Measurements from ENCODE around the gene PLEKHG4. TPM values are rescaled to one million over a fixed set of nuclear protein-coding genes. Genes with fewer than 3 reads are reported as not detected.

Gene PLEKHG4
- polyA plus RNA-seq, 6 donors from 2014 or later: 0.13 to 6.0 (median 0.62) TPM; not detected in 1

- ATAC-seq (ENCODE audit: low read depth in 2 of 2) (no peak), DNase-seq (peak; percentile 35)
- H3K4me3 Mint-ChIP-seq: peak within 1 kb of the TSS; percentile 87 to 99 (median 96)
- peaks cover 0 to 33% (median 23%) of the 10 kb centered on the region in 3 donors for H3K27me3 Mint-ChIP-seq
- H3K9me3 Mint-ChIP-seq: no peaks in the 10 kb centered on the region
- H3K36me3 Mint-ChIP-seq: no peaks in the 10 kb centered on the region
- peaks cover 44% of the 10 kb centered on the region in 3 donors for H3K4me1 Mint-ChIP-seq
- H3K27ac Mint-ChIP-seq: peak within 1 kb of the TSS; percentile 35 to 98 (median 81)
Observed at GRCh38 chr16:67248401-67249177, 30.7 kb upstream of the PLEKHG4 start, which contains the start of gene SLC9A5. Gene SLC9A5 (plus strand): TSS chr16:67248979. CDS start chr16:67249015, 36 bp downstream.

GRCh38 chr16:67249178-67250044 lies 29.9 kb upstream of the PLEKHG4 start:
- no peaks in the 10 kb centered on the region for H3K36me3 Mint-ChIP-seq
- peak overlapping the region; percentile 77 to 96 (median 84) for H3K4me3 Mint-ChIP-seq
- ATAC-seq (ENCODE audit: low read depth in 2 of 2) (no peak), DNase-seq (no peak)
- no peaks in the 10 kb centered on the region for H3K9me3 Mint-ChIP-seq
- peak overlapping the region in 3 of 6 donors; percentile 59 to 91 (median 76) for H3K27ac Mint-ChIP-seq
- peaks cover 0 to 33% (median 23%) of the 10 kb centered on the region in 3 donors for H3K27me3 Mint-ChIP-seq
- peaks cover 36 to 39% (median 36%) of the 10 kb centered on the region in 3 donors for H3K4me1 Mint-ChIP-seq

- H3K36me3 Mint-ChIP-seq: no peaks in the 10 kb centered on the region
- DNase-seq (no peak), ATAC-seq (ENCODE audit: low read depth in 2 of 2) (no peak)
- H3K9me3 Mint-ChIP-seq: no peaks in the 10 kb centered on the region
- H3K4me3 Mint-ChIP-seq: peak overlapping the region in 7 of 8 donors; percentile 77 to 96 (median 84)
- H3K4me1 Mint-ChIP-seq: peaks cover 31 to 34% (median 31%) of the 10 kb centered on the region in 3 donors
- H3K27me3 Mint-ChIP-seq: peaks cover 0 to 33% (median 23%) of the 10 kb centered on the region in 3 donors
- H3K27ac Mint-ChIP-seq: peak overlapping the region in 1 of 6 donors; percentile 2
Observed at GRCh38 chr16:67250045-67250327, 29.3 kb upstream of the PLEKHG4 start.

GRCh38 chr16:67252609-67253497 lies 26.5 kb upstream of the PLEKHG4 start:
- Mint-ChIP-seq H3K27me3 (peaks cover 8 to 53% (median 40%) of the 10 kb centered on the region in 3 donors), H3K4me3 (peak overlapping the region in 1 of 8 donors; percentile 12), H3K36me3 (no peaks in the 10 kb centered on the region), H3K4me1 (peaks cover 14 to 19% (median 17%) of the 10 kb centered on the region in 3 donors), H3K27ac (no peak overlapping the region), H3K9me3 (no peaks in the 10 kb centered on the region)
- ATAC-seq (ENCODE audit: low read depth in 2 of 2) (no peak), DNase-seq (no peak)

GRCh38 chr16:67254801-67255552 lies 24.4 kb upstream of the PLEKHG4 start:
- no peak overlapping the region for H3K4me3 Mint-ChIP-seq
- H3K27me3 Mint-ChIP-seq: peaks cover 10 to 48% (median 36%) of the 10 kb centered on the region in 3 donors
- H3K9me3 Mint-ChIP-seq: no peaks in the 10 kb centered on the region
- DNase-seq: no peak
- no peaks in the 10 kb centered on the region for H3K36me3 Mint-ChIP-seq
- H3K27ac Mint-ChIP-seq: no peak overlapping the region
- no peak for ATAC-seq (ENCODE audit: low read depth in 2 of 2)
- H3K4me1 Mint-ChIP-seq: peaks cover 0 to 2% (median under 1%) of the 10 kb centered on the region in 3 donors

- Mint-ChIP-seq H3K36me3 (no peaks in the 10 kb centered on the region), H3K27me3 (peaks cover 10 to 40% (median 28%) of the 10 kb centered on the region in 3 donors), H3K4me3 (no peak overlapping the region), H3K9me3 (no peaks in the 10 kb centered on the region), H3K4me1 (peaks cover 0 to 4% (median 0%) of the 10 kb centered on the region in 3 donors), H3K27ac (no peak overlapping the region)
- DNase-seq: no peak
- no peak for ATAC-seq (ENCODE audit: low read depth in 2 of 2)
Observed at GRCh38 chr16:67255553-67256221, 23.6 kb upstream of the PLEKHG4 start.

GRCh38 chr16:67256701-67257230 lies 22.6 kb upstream of the PLEKHG4 start:
- H3K27ac Mint-ChIP-seq: peak overlapping the region in 1 of 6 donors; percentile 4
- H3K27me3 Mint-ChIP-seq: peaks cover 10 to 36% (median 24%) of the 10 kb centered on the region in 3 donors

GRCh38 chr16:67257486-67258160 lies 21.7 kb upstream of the PLEKHG4 start:
- Mint-ChIP-seq H3K4me1 (peaks cover 0 to 4% (median 0%) of the 10 kb centered on the region in 3 donors), H3K27me3 (peaks cover 10 to 31% (median 27%) of the 10 kb centered on the region in 3 donors), H3K4me3 (peak overlapping the region in 1 of 8 donors; percentile 53), H3K36me3 (no peaks in the 10 kb centered on the region), H3K27ac (no peak overlapping the region), H3K9me3 (no peaks in the 10 kb centered on the region)
- DNase-seq (no peak), ATAC-seq (ENCODE audit: low read depth in 2 of 2) (no peak)

More at GRCh38 chr16:67256701-67257230, 22.6 kb upstream of the PLEKHG4 start:
- no peaks in the 10 kb centered on the region for H3K36me3 Mint-ChIP-seq
- peaks cover 0 to 4% (median 0%) of the 10 kb centered on the region in 3 donors for H3K4me1 Mint-ChIP-seq
- no peak for ATAC-seq (ENCODE audit: low read depth in 2 of 2)
- DNase-seq: no peak
- no peak overlapping the region for H3K4me3 Mint-ChIP-seq
- H3K9me3 Mint-ChIP-seq: no peaks in the 10 kb centered on the region

GRCh38 chr16:67258161-67258835 lies 21.0 kb upstream of the PLEKHG4 start:
- Mint-ChIP-seq H3K36me3 (no peaks in the 10 kb centered on the region), H3K4me1 (peaks cover 0 to 4% (median 0%) of the 10 kb centered on the region in 3 donors), H3K9me3 (no peaks in the 10 kb centered on the region), H3K4me3 (no peak overlapping the region), H3K27ac (no peak overlapping the region), H3K27me3 (peaks cover 10 to 33% (median 32%) of the 10 kb centered on the region in 3 donors)
- DNase-seq: no peak
- no peak for ATAC-seq (ENCODE audit: low read depth in 2 of 2)

GRCh38 chr16:67259705-67260104 lies 19.6 kb upstream of the PLEKHG4 start:
- Mint-ChIP-seq H3K4me1 (peaks cover 0 to 4% (median 0%) of the 10 kb centered on the region in 3 donors), H3K27ac (no peak overlapping the region), H3K36me3 (no peaks in the 10 kb centered on the region), H3K4me3 (no peak overlapping the region), H3K9me3 (no peaks in the 10 kb centered on the region), H3K27me3 (peaks cover 10 to 43% (median 34%) of the 10 kb centered on the region in 3 donors)
- DNase-seq (no peak), ATAC-seq (ENCODE audit: low read depth in 2 of 2) (no peak)
